Frontal cortex (tissue), 4 donors: ENCODE data around the gene IGF1R. TPM values are rescaled to one million over a fixed set of nuclear protein-coding genes. Genes with fewer than 3 reads are reported as not detected.

ENCODE experiments used
- DNase-seq, 2 donors: peaks; one replicate each; pipeline ENCODE4 v3.0.0; 2012; ENCODE audit warnings: low spot score in 2 of 2
- FAIRE-seq: peaks from 2 replicates; lab custom pipeline; 2012; peaks lifted over from hg19 to GRCh38; lab: Jason Lieb, UNC
- total RNA-seq: library from RNA; depleted of rRNA; stranded (reverse); fragments of >200 nt; gene quantifications from one replicate; pipeline ENCODE4 v1.2.3, GENCODE V29; 2014
- donor health status: control.
- donor health status: control.
- donor health status: control.

Gene IGF1R
- total RNA-seq, 1 donor from 2014 or later = 28.1 TPM

- DNase-seq = no peak
- no peak for FAIRE-seq
These were observed 20.4 kb downstream of the IGF1R start for GRCh38 chr15:98668566-98669308.

DNA sequence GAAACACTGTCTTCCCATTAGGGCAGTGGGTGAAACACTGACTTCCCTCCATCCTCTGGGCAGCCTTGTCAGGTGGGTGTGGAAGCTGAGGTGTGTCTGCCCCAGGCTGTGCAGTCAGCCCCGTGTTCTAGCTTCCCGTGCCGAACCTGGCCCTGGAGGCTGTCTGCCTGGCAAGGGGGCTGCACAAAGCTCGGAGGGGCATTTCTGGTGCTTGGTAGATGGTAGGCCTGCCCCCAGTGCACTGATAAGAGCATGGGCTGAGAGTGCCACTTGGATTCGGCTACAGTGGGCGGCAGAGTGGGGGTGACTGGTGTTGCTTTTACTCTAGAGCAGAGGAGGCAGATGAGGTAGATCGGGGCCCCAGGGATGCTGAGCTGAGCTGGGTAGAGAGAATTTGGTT lies 21.3 kb downstream of the IGF1R start:
- DNase-seq (no peak), FAIRE-seq (no peak)

GRCh38 chr15:98671060-98672008 lies 23.0 kb downstream of the IGF1R start:
- FAIRE-seq = no peak
- DNase-seq = no peak

GRCh38 chr15:98673133-98673532 lies 24.8 kb downstream of the IGF1R start:
- FAIRE-seq = no peak
- no peak for DNase-seq

GRCh38 chr15:98674336-98674735 lies 26.0 kb downstream of the IGF1R start:
- DNase-seq (no peak), FAIRE-seq (no peak)

DNA sequence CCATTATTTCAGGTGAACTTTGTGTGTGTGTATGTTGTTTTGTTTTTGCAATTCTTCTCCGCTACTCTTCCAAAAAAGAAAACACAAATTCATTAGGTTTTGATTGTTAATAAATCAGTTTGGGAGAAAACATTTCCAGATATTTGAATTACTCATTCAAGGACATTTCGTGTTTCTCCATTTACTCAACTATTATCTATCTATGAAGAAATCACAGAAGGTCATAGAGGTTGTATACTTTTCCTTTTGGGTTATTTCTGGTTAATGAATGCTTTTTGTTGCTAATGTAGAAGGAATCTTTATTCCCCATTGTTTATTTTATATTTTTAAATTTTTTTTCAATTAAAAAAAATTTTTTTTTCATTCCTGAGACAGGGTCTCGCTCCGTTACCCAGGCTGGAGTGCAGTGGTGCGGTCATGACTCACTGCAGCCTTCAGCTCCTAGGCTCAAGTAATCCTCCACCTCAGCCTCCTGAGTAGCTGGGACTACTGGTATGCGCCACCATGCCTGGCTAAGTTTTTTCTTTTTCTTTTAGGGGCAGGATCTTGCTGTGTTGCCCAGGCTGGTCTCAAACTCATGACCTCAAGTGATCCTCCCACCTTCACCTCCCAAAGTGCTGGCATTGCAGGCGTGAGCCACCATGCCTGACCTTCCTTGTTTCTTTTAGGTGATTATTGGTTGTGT lies 28.4 kb downstream of the IGF1R start:
- FAIRE-seq (no peak), DNase-seq (no peak)

DNA sequence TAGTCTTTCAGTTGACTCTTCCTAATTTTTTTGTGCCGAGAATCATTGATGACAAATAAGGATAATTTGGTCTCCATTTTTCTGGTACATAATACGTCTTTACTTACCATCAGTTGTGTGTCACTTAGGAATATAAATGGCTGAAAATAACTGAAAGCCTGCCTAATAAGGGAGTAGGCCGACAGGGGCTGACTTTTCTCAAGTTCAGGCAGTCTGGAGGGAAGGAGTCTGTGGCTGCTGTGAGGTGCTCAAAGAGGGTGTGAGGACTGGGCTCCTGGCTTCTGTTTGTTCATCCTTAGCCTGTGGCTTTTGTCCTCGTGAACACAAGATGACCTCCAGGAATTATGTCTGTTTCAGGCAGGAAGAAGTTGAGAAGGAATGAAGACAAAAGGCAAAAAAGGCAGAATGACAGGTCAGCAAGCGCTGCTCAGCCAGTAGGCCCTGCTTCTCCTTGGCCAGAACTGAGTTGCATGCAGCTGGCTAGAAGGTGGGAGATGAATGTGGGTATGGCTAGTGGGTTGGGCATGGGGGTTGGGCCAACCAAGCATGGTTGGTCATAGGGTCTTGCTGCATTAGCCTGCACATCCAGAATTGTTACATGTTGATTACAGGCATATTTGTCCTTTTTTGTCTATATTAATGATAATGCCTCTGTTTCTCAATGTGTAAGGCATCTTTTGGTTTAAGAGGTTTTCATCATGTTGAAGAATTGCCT lies 29.2 kb downstream of the IGF1R start:
- FAIRE-seq = no peak
- DNase-seq = no peak

DNA sequence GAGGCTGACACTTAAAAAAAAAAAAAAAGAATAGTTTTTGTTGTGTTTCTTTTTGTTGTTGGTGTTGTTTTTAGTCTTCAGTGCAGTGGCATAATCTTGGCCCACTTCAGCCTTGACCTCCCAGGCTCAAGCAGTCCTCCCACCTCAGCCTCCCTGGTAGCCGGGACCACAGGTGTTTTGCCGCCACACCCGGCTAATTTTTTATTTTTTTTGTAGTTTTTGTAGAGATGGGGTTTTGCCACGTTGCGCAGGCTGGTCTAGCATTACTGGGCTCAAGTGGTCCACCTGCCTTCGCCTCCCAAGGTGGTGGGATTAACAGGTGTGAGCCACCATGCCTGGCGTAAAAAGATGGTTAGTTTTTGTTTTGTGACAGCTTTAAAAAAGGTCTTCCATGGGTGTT lies 30.1 kb downstream of the IGF1R start:
- no peak for FAIRE-seq

DNA sequence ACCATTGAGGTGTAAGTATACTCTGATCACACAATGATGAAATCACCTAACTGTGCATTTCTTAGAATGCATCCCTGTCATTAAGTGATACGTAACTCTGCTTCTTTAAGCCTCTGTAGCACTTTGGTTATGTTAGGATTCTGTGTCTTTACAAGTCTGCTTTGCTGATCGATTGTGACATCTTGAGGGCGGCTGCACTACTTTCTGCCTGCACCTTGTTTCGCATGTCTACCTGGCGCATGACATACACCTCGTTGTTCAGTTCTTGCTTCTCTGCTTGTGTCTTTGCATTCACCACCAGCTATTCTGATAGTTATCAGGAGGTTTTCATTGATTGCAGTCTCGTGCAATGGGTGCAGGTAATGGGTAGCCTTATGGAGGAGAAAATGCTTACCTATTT lies 32.7 kb downstream of the IGF1R start:
- DNase-seq = no peak
- FAIRE-seq = no peak

More for the DNA sequence above, 30.1 kb downstream of the IGF1R start:
- DNase-seq = no peak

- FAIRE-seq (no peak), DNase-seq (no peak)
These were observed 34.8 kb downstream of the IGF1R start for GRCh38 chr15:98682992-98683701.

DNA sequence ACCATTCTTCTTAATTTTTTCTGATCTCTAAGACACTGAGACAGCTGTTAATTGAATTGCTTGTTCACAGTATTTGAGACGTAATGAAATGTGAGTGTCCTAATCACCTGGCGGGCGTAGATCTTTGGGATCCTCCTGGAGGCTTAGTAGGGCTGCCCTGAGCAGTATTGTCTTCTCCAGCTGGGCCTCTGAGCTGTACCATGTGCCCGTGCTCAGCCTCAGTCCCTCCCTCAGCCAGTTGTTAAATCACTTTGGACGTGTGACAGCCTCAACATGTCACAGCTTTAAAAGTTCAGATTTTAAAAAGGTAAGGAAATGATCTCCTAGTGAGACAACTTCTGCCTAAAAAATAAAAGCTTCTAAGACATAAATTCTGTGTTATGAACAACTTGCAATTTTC lies 35.5 kb downstream of the IGF1R start:
- no peak for FAIRE-seq

DNA sequence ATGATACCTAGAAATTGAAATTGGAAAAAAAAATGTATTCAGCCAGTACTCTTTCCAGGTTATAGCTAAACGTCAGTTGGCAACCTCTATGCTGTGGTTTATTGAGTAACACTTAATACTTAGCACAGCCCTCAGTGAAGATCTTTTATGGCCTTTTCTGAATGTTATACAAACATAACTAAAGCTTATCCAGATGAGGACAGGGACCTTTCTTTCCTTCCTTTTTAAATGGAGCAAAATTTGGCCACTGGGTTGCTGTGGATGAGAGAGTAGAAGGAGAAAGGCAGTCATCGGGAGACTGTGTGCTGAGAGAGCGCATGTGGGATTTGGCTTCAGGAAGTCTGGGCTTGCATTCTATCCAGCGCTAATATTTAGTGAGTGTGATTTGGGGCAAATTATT lies 36.1 kb downstream of the IGF1R start:
- FAIRE-seq (no peak), DNase-seq (no peak)

More for the DNA sequence above, 35.5 kb downstream of the IGF1R start:
- no peak for DNase-seq

DNA sequence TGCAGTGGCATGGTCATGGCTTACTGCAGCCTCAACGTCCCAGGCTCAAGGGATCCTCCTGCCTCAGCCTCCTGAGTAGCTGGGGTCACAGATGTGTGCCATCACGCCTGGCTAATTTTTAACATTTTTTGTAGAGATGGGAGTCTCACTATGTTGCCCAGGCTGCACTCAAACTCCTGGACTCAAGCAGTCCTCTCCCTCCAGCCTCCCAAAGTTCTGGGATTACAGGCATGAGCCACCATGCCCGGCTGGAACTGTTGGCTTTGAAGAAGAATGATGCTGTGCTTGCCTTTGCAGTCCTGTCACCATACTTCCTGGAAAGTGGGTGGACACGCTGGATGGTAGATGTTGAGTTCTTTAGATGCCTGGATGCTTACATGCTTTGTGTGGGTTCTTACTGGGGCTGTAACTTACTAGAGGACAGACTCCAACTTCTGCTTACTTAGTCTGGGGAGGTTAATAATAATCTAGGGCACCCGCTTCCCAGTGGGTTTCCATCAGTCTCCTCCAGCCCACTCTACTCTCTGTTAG lies 36.7 kb downstream of the IGF1R start:
- DNase-seq = no peak

DNA sequence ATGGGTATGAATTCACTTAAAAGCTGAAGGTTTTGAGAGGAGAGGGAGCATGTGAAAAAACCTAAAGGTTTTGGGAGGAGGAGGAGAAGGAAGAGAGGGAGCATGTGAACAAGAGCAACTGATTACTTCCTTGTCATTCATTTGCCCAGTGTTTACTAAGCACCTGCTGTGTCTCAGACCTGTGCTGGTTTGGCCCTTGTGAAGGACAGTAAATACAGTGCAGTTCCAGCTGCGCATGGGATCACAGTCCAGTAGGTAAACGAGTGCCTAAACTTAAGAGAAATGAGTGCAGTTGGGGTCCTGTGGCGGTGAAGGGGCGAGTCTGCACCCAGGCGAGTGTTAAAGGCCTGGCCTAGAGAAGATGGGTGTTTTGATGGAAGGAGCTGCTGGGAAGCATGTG lies 38.6 kb downstream of the IGF1R start:
- no peak for DNase-seq
- FAIRE-seq = no peak

More for the DNA sequence above, 36.7 kb downstream of the IGF1R start:
- no peak for FAIRE-seq

- DNase-seq (no peak), FAIRE-seq (no peak)
These were observed 41.1 kb downstream of the IGF1R start for GRCh38 chr15:98689431-98689861.

GRCh38 chr15:98690272-98690950 lies 42.1 kb downstream of the IGF1R start:
- no peak for DNase-seq
- no peak for FAIRE-seq

DNA sequence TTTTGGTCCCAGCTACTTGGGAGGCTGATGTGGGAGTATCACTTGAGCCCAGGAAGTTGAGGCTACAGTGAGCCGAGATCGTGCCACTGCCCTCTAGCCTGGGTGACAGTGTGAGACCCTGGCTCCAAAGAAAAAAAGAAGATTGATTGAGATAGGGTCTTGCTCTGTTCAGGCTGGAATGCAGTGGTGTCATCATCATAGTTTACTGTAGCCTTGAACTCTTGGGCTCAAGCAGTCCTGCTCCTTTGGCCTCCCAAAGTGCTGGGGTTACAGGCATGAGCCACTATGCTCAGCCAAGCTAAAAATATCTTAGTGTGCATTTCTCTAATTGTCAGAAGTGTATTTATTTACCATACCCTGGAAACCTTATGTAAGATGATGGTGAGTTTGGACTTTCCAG lies 43.9 kb downstream of the IGF1R start:
- DNase-seq (no peak), FAIRE-seq (no peak)

DNA sequence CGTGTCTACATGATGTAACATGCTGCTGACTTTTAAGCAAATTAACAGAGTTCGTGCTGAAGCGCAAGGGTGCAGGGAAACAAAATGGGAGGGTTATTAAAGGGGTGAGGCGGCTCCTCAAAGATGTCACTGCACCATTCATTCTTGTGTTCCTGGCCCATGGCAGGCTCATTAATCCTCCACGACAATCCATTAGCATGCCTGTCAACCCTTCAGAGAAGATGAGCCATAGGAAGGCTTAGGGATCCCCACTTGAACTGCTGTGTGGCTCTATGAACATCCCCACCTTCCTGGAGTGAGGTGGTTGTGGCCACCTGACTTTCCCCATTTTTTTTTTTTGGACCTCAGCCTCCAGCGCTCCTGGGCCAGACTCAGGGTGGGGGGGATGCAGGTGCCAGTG lies 45.8 kb downstream of the IGF1R start:
- no peak for DNase-seq

More for the DNA sequence above, 45.8 kb downstream of the IGF1R start:
- FAIRE-seq = no peak
